HG02610 (cell line): ENCODE data around the gene TMEM263.
A peak's percentile ranks its signal among the peaks of the same experiment; 100 is the strongest.

ENCODE experiments used
- ATAC-seq: cut with Tn5 transposase; IDR thresholded peaks from one replicate; pipeline ENCODE4 v1.9.1; 2021; ENCODE audit warnings: mild to moderate bottlenecking, moderate library complexity; ENCODE audit not compliant: unreplicated experiment

TMEM263 gene

DNA sequence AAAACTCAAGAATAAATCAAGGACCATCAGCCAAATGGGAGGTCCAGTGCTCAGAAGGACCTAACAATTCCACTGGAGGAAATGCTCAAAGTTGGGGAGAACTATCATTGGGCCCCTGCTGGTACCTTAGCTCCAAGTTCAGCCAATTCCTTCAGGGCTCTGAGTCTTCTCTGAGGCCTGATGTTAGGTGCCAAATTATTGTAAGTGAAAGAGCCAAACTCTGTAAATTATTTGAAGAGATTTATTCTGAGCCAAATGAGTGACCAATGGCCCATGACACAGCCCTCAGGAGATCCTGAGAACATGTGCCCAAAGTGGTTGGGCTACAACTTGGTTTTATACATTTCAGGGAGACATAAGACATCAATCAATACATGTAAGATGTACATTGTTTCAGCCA, 8.2 kb upstream of the TMEM263 start:
- no peak for ATAC-seq

DNA sequence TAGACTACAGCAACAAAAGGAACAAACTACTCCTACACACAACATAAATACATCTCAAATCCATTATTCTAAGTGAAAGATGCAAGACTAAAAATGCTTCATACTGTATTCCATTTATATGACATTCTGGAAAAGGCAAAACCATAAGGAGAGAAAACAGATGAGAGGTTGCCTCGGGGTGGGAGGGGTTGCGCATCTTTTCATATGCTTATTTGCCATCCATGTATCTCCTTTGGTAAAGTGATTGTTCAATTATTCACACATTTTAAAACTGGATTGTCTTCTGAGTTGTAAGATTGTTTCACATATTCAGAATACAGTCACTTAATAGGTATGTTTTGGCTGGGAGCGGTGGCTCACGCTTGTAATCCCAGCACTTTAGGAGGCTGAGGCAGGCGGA, 5.1 kb upstream of the TMEM263 start:
- ATAC-seq: no peak

DNA sequence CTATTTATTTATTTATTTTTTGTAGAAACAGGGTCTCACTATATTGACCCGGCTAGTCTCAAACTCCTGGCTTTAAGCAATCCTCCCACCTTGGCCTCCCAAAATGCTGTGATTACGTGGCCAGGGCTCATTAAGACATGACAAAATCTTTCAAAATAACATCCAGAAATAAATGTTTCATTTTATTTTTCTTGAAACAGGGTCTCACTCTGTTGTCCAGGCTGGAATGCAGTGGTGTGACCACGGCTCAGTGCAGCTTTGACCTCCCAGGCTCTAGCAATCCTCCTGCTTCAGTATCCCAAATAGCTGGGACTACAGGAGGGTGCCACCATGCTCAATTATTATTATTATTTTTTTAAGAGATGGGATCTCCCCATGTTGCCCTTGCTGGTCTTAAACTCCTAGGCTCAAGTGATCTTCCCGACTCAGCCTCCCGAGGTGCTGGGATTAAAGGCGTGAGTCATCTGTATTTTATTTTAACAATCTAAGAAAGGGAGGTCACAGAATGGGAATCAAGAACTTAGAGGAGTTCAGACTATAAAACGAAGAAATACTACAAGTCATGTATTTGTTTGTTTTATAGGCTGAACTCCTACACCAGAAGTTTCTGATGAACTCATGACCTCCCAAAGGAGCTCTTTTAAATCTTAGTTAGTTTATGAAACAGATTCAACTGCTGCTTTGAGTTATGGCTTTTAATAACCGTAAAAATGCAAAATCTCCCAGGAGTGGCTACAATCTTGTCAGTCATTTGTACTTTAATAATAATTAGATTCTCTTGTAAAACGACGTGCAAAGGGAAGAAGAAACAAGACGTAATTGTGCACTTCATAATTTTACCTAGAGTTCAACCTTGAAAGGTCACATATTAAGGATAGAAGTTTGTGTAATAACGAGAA, 2.1 kb upstream of the TMEM263 start:
- ATAC-seq: no peak

DNA sequence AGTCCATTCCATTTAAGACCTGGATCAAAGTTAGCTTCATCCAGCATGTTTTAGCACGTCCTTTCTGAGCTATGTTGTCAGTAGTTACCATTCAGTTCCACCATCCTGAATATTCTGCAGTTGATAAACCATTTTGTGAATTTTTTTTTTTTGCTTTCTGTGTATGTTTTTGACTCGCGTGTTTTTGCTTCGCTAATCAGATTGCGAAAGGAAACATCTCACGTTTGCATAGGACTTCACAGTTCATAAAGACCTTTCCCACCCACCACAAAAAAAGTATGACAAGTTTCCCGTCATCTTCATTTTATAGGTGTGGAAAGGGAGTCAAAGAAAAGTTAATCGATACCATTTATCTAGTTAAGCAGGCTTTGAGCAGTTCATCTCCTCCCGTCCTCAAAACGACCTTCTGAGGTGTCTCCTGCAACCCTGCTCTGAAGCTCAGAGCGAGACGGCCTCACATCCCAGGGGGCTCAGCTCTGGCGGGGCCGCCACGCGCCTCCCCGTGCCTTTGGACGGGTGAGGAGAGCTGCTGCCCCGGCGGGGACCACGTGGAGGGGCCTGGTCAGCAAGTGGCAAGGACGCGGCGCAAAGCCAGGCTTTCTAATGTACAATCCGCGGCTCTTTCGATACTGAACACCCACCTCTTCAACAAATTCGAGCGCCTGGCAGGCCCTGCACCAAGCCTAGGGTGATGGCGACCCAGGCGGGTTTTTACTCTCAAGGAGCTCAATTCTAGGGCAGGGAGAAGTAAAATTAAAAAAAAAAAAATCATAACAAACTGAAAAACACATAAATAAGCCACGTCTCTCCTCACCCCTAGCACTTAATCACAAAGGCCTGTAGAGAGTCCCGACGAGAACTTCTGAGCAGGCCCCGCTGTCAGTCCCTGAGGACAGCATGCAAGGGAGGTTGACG, 988 bp upstream of the TMEM263 start:
- no peak for ATAC-seq

DNA sequence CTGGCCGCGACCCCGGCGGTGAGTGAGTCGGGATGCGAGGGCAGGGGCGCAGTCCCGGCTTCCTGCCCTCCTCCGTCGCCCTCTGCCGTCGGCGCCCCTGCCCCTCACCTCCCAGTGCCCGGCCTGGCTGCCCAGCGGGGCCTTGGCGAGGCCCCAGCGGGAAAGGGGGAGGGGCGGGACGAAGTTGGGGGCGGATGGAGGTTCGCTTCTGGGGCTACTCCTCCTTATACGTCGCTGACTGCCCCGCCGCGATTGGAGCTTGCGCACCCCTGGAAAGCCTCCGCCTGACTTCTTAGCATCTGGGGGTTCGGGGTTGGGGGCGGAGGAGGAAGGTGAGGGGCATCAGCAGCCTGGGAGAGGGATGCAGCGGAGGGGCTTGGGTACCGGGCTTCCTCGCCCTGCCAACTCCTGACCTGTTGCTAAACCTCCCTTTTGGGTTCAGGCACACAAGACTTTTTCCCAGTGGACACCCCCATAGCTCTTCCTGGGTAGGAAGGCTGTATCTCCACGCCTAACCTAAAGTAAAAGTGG, 406 bp downstream of the TMEM263 start:
- ATAC-seq: peak; percentile 26

DNA sequence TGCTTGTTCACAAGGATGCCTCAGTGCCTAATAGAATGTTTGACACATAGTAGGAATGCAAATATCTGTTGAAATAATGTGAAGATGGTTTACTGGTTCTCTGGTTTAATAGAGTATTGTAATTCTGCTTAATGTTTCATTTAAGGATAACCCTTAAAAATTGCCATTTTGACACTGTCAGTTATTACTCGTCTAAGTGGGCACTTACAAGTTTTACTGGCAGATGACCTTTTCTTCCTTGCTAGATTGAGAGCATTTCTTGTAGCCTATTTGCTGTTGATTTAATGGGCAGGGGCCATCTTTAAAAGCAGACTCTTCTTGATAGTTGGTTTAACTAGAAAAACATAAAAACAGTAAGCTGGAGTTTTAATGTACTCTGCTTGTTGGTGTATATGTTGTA, 1.9 kb downstream of the TMEM263 start:
- no peak for ATAC-seq

DNA sequence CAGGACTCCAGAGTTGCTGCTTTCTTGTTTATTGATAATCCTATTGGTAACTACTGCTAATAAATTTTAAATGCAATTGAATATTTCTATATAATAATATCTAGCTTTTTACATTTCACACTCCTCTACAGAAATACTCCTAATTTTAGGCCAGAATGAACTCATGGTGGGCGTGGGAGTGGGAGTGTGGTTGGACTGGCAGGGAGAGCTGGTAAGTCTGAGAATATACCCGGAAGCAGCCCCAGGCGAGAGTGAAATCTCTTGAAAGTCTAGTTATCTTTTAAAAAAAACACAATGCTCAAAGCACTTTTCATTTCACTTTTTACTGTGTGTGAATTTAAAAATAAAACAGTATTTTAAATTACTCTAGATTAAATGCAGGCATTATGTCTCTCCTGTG, 4.7 kb downstream of the TMEM263 start:
- ATAC-seq: no peak

DNA sequence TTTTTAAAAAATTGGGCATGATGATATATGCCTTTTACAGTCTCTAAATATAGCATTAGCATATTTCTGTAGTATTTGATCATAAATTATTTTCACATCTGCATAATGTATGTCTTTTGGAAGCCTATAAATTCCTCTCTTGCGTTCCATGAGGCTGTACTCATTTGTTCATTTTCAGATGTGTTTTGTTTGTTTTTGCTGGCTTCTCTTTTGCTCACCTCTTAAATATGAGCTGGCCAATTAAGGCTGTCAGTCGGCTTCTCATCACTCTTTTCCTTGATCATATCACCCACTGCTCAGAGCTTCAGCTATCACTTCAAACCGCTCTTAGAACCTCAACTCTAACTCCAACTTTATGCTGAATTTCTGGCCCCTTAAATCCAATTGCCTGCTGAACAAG, 6.6 kb downstream of the TMEM263 start:
- no peak for ATAC-seq

DNA sequence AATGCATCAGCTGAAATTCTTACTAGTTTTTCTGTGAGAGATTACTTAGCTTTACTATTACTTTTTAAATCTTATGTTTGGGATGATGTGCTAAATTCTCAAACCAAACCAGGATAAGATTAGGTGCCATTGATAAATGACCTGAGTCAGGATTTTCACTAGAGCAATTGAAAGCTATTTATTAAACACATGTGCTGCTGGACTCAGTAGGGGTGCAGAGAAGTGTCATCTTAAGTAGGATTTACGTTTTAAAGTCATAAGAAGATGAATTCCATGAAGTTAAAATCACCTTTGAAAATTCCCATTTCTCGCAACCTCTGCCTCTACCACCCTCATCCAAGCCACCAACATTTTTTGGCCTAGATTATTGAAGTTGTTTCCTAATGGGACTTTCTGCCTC, 8.8 kb downstream of the TMEM263 start:
- no peak for ATAC-seq

DNA sequence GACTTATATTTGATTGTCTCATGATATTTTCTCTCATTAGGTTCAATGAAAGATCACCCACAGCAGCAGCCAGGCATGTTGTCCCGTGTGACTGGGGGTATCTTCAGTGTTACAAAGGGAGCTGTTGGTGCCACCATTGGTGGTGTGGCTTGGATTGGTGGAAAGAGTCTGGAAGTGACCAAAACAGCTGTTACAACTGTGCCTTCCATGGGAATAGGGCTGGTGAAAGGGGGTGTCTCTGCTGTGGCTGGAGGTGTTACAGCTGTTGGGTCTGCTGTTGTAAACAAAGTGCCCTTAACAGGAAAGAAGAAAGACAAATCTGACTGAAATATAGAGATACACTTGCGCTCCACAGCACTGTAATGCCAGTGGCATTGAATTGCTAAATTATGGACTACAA, 15.4 kb downstream of the TMEM263 start:
- ATAC-seq: no peak

DNA sequence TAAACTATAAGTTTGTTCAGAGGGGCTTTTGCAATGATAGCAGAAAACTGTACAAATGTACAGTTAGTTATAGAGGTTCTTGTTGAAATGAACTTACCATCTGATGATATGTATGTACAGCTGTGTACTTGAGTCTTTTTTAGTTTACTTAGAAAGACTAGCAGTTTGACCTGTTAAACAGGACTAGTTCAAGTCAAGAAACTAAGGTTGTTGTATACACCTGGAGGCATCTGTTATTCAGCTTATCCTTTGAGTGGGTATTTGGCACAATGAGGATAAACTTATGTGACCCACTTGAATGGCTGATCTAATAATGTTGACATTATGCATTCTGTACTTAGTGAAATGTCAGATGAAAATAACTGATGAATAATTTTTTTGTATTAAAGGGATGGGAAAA, 17.8 kb downstream of the TMEM263 start:
- ATAC-seq: no peak

DNA sequence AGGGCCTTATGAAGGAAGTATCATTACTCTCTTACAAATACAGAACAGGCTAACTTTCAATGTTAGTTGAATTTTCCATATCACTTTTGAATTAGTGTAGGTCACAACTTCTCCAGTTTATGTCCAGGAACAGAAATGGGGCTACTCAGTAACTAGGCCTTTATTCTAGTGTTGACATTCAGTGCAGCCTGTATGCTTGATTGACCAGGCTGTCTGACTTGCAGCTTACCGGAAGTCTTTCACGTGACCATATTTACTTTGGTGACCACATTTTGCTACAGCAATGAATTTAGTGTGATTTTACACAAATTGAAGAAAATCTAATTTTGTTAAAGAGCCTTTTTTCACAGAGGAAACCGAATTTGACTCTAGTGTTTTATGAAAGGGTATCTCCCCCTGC, 18.8 kb downstream of the TMEM263 start:
- ATAC-seq: peak; percentile 59

DNA sequence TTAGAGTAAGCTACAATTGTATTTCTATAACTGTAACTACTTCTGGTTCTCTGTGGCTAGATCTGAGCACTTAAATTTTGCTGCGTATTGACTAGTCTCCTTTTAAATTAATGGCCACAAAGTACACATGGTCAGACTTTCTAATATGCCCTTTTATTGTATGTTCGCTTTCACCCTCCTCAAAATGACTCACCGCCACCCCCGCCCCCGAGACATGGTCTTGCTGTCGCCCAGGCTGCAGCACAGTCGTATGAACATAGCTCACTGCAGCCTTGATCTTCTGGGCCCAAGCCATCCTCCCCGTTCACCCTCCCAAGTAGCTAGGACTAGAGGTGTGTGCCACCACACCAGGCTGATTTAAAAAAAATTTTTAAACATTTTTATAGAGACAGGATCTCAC, 19.4 kb downstream of the TMEM263 start:
- ATAC-seq: no peak

DNA sequence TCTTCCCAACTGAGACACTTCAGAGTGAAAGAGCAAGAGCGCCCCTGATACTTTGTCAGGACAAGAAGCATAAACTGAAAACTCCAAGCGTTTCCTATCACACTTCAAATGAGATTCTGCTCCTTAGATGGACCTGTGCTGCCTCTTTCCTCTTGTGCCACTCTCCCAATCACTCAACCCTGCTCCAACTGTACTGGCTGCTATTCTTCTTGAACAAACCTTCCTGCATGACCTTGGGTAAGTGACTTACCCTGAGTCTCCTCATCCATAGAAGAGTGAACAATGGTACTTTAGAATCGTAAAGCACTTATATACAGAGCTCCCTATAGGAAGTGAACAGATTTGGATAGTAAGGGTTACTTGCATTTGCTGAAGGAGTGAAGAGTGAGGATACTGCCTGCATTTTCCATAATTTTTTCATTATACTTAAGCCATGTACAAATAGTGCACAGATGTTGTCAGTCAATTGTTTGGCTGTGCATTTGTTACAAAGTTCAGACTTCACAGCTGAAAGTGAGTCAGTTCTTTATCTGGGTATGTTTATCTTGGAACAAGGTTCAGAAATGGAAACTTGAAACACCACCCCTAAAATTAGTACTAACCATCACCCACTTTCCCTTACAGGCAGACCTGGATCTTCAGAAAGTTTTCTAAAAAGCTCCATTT, 20.4 kb downstream of the TMEM263 start:
- no peak for ATAC-seq

DNA sequence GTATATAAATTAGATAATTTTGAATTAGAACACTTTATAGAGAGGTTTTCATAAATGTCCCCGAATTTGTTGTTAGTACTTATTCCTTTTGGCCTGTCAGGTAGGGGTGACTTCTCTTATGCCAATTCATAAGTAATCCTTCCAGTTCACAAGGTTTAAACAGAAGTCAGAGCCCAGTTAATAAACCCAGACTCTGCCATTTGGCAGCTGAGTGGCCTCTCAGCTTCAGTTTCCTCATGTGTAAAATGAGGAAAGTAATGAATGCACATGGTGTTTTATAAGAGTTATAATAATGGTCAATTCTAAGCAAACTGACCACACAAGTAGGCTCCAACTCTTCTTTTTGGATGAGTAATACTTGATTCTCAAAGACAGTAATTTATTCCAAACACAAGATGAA, 21.0 kb downstream of the TMEM263 start:
- no peak for ATAC-seq

DNA sequence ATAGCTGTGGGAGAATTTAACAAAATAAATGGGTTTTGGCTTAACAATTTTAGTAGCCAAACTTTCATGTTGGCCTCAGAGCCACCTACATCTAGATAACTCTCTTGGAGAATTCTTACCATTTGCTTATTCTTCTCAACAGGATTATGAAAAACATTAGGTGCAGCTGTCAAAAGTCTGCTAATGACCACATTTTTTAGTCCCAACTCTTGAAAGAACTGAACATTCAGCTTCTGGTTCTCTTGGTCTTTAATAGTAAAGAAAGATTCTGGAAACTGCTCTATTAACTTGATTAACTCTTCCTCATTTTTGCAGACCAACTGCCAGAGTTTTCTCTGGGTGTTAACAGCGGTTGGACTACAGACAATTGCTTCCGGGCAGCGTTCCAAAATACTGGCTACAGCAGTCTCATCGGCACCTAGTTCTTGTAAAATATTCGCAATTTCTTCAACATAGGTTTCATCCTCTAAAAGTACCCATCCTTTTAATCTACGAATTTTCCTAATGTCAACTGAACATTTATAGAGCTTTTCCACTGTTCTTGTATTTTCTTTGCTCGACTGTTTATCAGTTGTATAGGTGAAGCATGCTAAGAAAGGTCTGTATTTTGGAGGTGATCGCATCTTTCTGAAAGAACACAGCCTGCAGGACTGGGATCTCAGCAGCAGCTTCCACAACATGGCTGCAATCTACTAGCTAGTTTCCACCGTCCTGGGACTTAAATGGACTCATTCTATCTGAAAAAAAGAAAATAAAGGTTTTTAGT, 22.5 kb downstream of the TMEM263 start:
- no peak for ATAC-seq

DNA sequence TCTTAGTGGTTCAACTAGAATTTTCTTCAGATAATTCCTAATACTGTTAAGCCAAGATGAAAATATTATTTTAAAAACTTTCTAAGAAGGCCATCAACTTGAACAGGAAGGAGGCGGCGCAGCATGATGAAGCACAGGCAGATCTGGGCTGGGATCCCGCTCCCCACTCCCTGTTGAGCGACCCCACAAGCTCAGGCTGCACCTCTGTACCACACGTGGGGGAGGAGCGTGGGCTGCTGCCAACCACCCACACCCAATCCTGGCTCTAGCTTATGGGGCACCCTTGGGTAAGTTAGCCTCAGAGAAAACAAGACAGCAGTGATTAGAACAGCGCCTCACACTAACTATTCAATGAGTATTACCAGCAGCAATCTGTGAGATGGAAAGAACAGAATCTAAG, 25.2 kb downstream of the TMEM263 start:
- no peak for ATAC-seq

DNA sequence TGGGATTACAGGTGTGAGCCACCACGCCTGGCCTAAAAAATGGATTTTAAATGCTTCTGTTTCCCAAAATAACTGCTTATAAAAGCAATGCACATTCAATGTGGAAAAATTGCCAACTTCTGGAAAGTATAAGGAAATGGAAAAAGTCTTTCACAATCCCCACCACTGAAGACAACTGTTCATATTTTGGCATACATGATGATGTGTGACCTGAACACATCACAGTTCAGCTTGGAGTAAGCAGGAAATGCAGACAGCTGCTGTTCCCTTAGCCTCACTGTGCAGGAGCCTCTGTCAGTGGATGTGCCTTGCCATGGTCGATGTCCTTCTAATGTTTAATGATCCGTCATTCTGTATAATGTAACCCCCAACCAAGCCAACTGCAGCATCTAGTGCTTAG, 26.1 kb downstream of the TMEM263 start:
- no peak for ATAC-seq

DNA sequence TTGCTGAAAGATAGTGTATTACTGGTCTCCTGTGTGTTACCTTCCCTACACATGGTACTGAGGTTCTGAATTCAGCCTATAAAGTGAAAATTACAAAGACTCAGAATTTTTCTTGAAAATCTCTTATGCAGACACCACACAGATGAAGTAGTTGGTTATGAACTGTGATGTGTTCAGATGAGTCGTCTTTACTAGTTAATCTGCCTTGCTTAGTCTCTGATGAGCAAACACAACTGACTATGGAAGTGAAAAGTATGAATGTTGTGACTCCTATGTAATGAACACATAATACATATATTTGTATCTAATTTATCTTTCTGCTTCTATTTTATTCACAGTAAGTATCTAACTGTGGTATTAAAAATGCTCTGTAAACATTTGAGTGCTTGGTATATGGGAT, 26.5 kb downstream of the TMEM263 start:
- ATAC-seq: no peak

DNA sequence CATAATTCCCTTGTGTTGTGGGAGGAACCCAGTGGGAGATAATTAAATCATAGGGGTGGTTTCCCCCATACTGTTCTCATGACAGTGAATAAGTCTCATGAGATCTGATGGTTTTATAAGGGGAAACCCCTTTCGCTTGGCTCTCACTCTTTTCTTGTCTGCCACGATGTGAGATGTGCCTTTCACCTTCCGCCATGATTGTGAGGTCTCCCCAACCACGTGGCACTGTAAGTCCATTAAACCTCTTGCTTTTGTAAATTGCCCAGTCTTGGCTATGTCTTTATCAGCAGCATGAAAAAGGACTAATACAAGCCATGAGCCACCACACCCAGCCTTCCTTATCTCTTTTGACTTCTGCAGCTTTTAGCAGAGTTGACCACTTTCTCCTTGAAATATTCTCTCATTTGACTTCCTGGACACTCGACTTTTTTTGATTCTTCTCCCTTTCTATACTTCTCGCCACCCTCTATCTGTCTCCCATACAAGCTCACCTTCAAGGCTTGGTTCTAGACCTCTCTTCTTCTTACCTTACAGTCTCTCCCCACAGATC, 29.0 kb downstream of the TMEM263 start:
- ATAC-seq: no peak
